Measurements from ENCODE around the gene NOS1AP. TPM values are rescaled to one million over a fixed set of nuclear protein-coding genes. Genes with fewer than 3 reads are reported as not detected.

The NOS1AP gene
- total RNA-seq, 1 donor from 2014 or later: 0.79 TPM

DNA sequence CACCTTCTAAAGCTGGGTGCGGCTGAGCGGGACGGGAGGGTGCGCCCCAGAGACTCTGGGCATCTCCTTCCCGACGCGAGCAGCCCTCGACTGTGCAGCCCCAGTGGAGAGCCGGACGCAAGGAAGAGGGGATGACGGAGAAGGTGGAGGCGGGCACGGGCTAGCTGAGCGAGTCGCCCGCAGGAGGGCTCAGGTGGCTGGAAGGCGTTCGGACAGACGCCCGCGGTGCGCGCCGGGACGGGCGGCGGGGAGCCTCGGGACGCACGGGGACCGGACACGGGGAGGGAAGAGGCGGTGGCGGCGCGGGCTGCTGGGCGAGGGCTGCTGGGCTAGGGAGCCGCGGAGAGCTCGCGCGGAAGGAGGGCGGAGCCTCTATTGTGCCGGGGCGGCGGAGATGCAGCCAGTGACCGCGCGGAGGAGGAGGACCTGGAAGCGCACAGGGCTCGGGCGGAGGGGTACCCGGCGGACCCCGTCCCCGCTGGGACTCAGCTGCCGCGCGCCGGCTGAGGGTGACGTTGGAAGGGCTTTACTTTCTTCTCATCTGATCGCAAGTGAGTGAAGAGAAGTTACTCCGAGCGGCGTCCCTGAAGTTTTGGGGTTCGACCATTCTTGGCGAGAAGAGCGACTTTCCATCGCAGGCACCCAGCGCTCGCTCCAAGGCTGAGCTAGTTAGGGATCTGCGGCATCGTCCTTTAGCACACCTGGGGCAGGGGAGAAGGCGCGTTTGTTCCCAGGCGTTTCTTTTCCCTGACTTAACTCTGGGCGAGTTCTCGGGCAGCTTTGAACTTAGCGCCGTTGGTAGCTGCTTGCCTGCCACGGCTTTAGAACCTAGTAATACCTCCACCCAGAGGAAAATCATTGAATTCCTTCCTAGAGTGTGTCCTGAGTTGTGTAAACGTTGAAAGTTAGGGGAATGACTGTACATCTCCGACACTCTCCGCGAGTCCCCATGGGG is 45.7 kb upstream of the NOS1AP start, which contains the start of gene OLFML2B:
Gene OLFML2B, minus strand, starts transcription at position 323 of the 955 bp plus-strand sequence. CDS start 439 bp downstream, outside the sequence.
- Histone ChIP-seq H3K4me3 (ENCODE audit: low read depth, low read length) (peak within 1 kb of the TSS; percentile 49), H3K36me3 (ENCODE audit: control insufficient read depth, insufficient read depth, low read length) (no peaks in the 10 kb centered on the region), H3K27me3 (ENCODE audit: control insufficient read depth, insufficient read depth, low read length) (no peaks in the 10 kb centered on the region)
- DNase-seq (ENCODE audit: low read depth): peak; percentile 79
- peak; percentile 48 for TF ChIP-seq CTCF (IDR thresholded peaks at IDR 0.05; ENCODE audit: insufficient read depth, low read length, poor library complexity, severe bottlenecking)

DNA sequence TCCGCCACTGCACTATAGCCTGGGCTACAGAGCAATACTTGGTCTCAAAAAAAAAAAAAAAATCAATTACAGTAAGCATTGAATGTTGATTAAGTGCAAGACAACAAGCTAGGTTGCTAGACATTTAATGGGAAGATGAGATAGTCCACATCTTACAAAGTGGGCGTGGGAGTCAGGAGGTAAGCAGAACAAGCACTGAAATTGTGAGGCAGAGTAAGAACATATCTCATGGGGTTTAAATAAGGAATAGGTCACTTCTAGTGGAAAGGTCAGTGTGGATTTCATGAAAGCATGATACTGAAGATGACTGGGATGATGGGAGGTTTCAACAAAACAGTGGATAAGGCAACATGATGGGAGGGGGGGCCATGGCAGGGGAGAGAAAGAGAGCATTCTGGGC is 44.0 kb upstream of the NOS1AP start:
- no peaks in the 10 kb centered on the region for H3K27me3 ChIP-seq (ENCODE audit: control insufficient read depth, insufficient read depth, low read length)
- H3K36me3 ChIP-seq (ENCODE audit: control insufficient read depth, insufficient read depth, low read length): no peaks in the 10 kb centered on the region
- DNase-seq (ENCODE audit: low read depth): no peak
- no peak overlapping the region for H3K4me3 ChIP-seq (ENCODE audit: low read depth, low read length)
- TF ChIP-seq CTCF (IDR thresholded peaks at IDR 0.05; ENCODE audit: insufficient read depth, low read length, poor library complexity, severe bottlenecking): no peak

DNA sequence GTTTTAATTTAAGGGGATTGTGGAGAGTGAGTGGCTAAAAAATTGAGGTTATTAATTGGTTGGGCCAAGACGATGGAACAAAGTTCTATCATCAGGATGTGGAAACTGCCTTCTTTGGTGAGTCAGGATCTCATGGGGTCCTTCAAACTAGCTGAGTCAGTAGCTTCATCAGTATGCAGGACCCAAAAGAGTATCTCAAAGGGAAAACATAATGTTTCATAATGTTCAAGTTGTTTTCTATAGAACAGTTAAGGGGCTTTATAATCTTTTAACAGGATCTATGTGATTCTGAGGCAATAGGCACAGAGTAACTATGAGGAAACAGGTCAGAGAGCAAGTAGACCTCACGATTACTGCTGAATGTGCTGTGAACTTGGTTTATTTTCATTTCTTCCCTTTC is 42.6 kb upstream of the NOS1AP start:
- Histone ChIP-seq H3K27me3 (ENCODE audit: control insufficient read depth, insufficient read depth, low read length) (no peaks in the 10 kb centered on the region), H3K36me3 (ENCODE audit: control insufficient read depth, insufficient read depth, low read length) (no peaks in the 10 kb centered on the region), H3K4me3 (ENCODE audit: low read depth, low read length) (no peak overlapping the region)
- TF ChIP-seq CTCF (IDR thresholded peaks at IDR 0.05; ENCODE audit: insufficient read depth, low read length, poor library complexity, severe bottlenecking): no peak
- no peak for DNase-seq (ENCODE audit: low read depth)

DNA sequence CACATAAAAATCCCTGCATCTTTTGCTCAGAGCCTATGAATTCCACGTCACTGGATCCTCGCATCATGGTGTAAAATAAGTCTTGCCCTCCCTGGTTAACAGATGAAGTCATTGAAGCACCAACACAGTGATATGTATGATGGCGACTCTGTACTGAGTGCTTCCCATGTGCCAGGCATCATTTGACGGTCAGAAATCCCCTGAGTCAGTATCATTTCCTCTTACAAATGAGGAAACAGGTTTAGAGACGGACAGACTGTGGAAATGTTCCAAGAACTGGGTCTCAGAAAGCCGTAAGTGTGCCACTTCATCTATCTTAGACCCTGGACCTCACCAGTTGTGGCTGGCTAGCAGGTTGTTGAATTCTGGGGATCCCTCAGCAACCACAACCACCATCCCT is 40.8 kb upstream of the NOS1AP start:
- DNase-seq (ENCODE audit: low read depth): no peak
- Histone ChIP-seq H3K36me3 (ENCODE audit: control insufficient read depth, insufficient read depth, low read length) (no peaks in the 10 kb centered on the region), H3K4me3 (ENCODE audit: low read depth, low read length) (no peak overlapping the region), H3K27me3 (ENCODE audit: control insufficient read depth, insufficient read depth, low read length) (no peaks in the 10 kb centered on the region)
- no peak for TF ChIP-seq CTCF (IDR thresholded peaks at IDR 0.05; ENCODE audit: insufficient read depth, low read length, poor library complexity, severe bottlenecking)

- no peak overlapping the region for H3K4me3 ChIP-seq (ENCODE audit: low read depth, low read length)
- no peaks in the 10 kb centered on the region for H3K27me3 ChIP-seq (ENCODE audit: control insufficient read depth, insufficient read depth, low read length)
- DNase-seq (ENCODE audit: low read depth): no peak
- TF ChIP-seq CTCF (IDR thresholded peaks at IDR 0.05; ENCODE audit: insufficient read depth, low read length, poor library complexity, severe bottlenecking): no peak
- no peaks in the 10 kb centered on the region for H3K36me3 ChIP-seq (ENCODE audit: control insufficient read depth, insufficient read depth, low read length)
Observed at GRCh38 chr1:162029157-162029556, 40.3 kb upstream of the NOS1AP start.

All from kidney epithelial cell (primary cell).